Measurements from ENCODE around the gene ADCY3.

- TF ChIP-seq POLR2AphosphoS5 (IDR thresholded peaks at IDR 0.05; ENCODE audit: low read depth, low read length): no peak
- TF ChIP-seq REST (IDR thresholded peaks at IDR 0.05; ENCODE audit: insufficient read depth in 1 of 2, low read depth in 2 of 2, low read length in 2 of 2): no peak
- no peak for TF ChIP-seq TAF1 (IDR thresholded peaks at IDR 0.05; ENCODE audit: borderline replicate concordance, insufficient read depth, low read length)
- no peak for TF ChIP-seq SIN3A (IDR thresholded peaks at IDR 0.05; ENCODE audit: borderline replicate concordance, insufficient read depth, low read length)
Measured at GRCh38 chr2:24891201-24891600, 28.8 kb downstream of the ADCY3 start.
